Fibroblast of the aortic adventitia (primary cell): ENCODE data around the gene UQCRC1. TPM values are rescaled to one million over a fixed set of nuclear protein-coding genes. Genes with fewer than 3 reads are reported as not detected.

Experiments
- DNase-seq: peaks from one replicate; pipeline ENCODE4 v3.0.0-alpha.2; 2010; ENCODE audit warnings: low read depth
- H3K4me3 ChIP-seq: 2 replicates; pipeline ENCODE4 v1.5.1; 2011; ENCODE audit warnings: low read depth, mild to moderate bottlenecking, control low read depth, low read length, moderate library complexity
- total RNA-seq: library from RNA; depleted of rRNA; stranded (reverse); fragments of >200 nt; gene quantifications from 2 replicates; pipeline ENCODE4 v1.2.3, GENCODE V29; 2012; ENCODE audit warnings: low replicate concordance
- TF ChIP-seq, protein P1 (sequence below): IDR thresholded peaks from 2 replicates; pipeline ENCODE4 v1.5.1; 2011; ENCODE audit warnings: mild to moderate bottlenecking, low read length, control low read depth, inconsistent platforms; ENCODE audit not compliant: insufficient read depth

Gene UQCRC1
- total RNA-seq, 1 donor: 196 TPM

DNA sequence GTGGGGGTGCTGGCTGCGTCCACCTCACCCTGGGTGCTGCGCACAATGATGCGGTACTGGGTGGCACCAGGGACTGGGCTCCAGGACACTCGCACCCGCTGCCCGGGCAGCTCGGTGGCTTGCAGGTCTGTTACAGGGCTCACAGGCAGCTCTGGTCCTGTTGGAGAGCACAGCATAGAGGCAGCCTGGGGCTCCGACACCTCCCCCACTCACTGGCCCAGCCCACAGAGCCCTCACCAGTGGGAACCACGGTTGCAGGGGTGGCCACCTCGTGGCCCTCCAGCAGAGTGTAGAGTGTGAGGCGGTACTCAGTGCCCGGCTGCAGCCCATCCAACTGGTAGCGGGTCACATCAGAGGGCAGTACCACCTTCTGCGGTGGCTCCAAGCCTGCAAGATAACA is 18.0 kb downstream of the UQCRC1 start:
- no peak for DNase-seq
- no peak overlapping the region for H3K4me3 ChIP-seq
- TF ChIP-seq, protein P1, sequence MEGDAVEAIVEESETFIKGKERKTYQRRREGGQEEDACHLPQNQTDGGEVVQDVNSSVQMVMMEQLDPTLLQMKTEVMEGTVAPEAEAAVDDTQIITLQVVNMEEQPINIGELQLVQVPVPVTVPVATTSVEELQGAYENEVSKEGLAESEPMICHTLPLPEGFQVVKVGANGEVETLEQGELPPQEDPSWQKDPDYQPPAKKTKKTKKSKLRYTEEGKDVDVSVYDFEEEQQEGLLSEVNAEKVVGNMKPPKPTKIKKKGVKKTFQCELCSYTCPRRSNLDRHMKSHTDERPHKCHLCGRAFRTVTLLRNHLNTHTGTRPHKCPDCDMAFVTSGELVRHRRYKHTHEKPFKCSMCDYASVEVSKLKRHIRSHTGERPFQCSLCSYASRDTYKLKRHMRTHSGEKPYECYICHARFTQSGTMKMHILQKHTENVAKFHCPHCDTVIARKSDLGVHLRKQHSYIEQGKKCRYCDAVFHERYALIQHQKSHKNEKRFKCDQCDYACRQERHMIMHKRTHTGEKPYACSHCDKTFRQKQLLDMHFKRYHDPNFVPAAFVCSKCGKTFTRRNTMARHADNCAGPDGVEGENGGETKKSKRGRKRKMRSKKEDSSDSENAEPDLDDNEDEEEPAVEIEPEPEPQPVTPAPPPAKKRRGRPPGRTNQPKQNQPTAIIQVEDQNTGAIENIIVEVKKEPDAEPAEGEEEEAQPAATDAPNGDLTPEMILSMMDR: no peak

DNA sequence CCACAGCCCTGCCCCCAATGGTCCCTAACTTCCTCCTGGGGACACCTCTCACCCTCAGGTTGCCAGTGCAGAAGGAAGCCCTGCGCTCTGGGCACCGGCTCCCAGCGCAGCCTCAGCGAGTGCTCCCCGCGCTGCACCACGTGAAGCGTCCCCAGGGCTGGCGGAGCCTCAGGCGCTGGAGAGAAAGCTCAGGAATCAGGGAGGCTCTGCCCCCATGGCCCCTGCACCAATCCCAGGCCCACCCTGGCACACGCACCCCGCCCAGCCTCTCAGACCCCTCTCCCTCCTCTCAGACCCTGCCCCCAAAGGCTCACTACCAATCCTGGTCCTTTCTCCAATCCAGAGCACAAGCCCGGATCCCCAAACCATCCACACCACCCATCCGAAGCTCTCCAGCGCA is 21.2 kb downstream of the UQCRC1 start:
- TF ChIP-seq, protein P1: no peak
- H3K4me3 ChIP-seq: no peak overlapping the region
- DNase-seq: no peak

DNA sequence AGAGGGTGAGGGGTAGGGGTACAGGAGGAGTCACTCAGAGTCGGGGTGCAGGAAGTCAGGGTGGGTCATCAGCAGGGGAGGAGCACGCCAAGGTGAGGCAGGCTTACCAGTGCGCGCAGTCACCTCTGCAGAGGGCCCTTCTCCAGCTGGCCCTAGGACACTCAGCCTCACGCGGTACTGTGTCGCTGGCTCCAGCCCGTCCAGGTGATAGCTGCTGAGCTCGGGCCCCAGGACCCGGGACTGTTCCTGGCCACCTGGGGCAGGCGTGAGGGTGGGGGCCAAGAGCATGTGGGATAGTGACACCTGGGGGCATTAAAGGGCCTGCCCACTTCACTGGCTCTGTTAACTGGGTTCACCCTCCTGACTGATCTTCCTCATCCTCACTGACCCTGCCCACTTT is 21.8 kb downstream of the UQCRC1 start:
- TF ChIP-seq, protein P1: no peak
- DNase-seq: no peak
- no peak overlapping the region for H3K4me3 ChIP-seq

DNA sequence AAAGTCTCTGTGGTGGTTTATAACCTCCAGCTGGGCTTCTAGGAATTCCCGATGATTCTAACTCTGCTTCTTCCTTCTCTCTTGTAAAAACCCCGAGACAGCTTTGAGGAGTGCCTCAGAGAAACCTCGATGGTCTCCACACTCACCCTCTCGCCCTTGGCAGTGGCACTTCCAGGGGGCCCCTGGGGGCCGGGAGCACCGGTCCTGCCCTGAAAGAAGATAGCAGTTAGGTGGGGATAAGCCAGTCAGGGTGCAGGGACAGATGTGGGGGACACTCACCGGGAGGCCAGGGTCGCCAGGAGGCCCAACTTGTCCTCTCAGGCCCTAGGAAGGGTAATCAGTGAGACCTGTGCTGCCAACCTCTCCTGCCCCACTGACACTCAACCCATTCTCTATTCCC is 24.0 kb downstream of the UQCRC1 start:
- no peak overlapping the region for H3K4me3 ChIP-seq
- DNase-seq: no peak
- TF ChIP-seq, protein P1: no peak

DNA sequence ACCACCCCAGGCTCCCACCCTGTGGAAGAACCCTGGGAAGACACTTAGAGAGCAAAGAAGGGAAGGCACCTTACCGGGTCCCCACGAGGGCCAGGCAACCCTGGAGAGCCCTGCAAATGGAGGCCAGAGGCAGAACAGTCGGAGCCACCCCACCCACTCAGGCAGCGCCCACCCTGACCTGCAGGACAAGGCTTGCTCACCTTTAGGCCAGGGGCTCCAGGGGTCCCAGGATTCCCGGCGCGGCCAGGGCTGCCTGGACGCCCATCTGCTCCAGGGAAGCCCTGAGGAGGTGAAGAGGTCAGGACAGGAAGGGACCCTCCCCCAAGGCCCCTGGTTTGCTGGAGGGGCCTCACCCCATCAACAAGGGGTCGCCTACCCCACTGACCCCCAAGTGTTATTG is 24.6 kb downstream of the UQCRC1 start:
- TF ChIP-seq, protein P1: no peak
- H3K4me3 ChIP-seq: no peak overlapping the region
- DNase-seq: no peak

DNA sequence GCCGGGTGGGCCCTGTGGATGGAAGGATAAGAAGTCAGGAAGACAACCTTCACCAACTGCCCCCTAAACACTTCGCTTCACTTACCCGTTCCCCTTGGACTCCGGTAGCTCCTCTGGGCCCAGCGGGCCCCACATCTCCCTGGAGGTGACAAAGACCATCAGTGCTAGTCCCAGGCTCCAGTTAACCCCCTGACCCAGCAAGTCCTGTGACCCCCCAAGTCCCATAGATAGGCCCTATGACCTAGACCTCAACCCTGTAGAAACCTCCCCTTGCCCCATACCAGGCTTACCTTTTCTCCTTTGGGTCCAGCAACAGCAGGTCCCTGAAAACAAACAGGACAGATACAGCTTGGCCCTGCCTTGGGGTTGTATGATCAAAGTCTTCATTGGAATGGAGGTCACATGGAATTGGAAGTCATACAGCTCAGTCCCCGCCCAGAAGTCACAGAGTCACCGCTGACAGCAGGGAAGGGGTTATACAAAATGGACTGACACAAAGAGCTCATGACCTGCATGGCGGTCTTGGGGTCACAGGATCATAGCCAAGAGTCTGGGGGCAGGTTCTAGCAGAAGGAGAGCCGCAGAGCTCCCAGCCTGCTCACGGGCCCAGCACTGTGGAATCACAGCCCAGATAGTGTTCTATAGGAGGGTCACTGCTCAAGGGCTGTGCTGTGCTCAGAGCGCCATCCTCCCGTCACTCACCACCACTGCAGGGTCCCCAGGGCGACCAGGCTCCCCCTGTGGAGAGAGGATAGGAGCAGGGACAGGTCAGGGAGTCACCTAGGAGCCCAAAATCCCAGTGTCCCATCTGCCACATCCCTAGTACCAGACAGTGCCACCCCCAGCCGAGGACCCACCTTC is 27.6 kb downstream of the UQCRC1 start:
- H3K4me3 ChIP-seq: no peak overlapping the region
- TF ChIP-seq, protein P1: no peak
- DNase-seq: no peak
